ENCODE results near the gene PATJ.
"Not testable (repeated sequence)": the region's sequence is repeated elsewhere in the genome, so short reads cannot be mapped to it uniquely, and the experiment has no call there.

DNA sequence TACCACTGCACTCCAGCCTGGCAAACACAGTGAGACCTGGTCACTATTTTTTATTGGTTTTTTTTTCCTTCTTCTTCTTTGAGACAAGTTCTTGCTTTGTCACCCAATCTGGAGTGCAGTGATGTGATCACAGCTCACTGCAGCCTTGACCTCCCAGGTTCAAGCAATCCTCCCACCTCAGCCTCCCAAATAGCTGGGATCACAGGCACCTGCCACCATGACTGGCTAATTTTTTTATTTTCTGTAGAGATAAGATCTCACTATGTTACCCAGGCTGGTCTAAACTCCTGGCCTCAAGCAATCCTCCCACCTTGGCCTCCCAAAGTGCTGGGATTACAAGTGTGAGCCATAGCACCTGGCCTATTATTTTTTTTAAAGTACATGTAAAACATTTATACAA, 148.2 kb downstream of the PATJ start:
- TF ChIP-seq, protein P1, sequence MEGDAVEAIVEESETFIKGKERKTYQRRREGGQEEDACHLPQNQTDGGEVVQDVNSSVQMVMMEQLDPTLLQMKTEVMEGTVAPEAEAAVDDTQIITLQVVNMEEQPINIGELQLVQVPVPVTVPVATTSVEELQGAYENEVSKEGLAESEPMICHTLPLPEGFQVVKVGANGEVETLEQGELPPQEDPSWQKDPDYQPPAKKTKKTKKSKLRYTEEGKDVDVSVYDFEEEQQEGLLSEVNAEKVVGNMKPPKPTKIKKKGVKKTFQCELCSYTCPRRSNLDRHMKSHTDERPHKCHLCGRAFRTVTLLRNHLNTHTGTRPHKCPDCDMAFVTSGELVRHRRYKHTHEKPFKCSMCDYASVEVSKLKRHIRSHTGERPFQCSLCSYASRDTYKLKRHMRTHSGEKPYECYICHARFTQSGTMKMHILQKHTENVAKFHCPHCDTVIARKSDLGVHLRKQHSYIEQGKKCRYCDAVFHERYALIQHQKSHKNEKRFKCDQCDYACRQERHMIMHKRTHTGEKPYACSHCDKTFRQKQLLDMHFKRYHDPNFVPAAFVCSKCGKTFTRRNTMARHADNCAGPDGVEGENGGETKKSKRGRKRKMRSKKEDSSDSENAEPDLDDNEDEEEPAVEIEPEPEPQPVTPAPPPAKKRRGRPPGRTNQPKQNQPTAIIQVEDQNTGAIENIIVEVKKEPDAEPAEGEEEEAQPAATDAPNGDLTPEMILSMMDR (IDR thresholded peaks at IDR 0.05 in 8 of 11, conservative IDR thresholded peaks at IDR 0.05 in 3 of 11): not testable (repeated sequence)
- TF ChIP-seq POLR2A (IDR thresholded peaks at IDR 0.05): not testable (repeated sequence)
